T follicular helper cell (primary cell): ENCODE data around the gene PTPRG.

Source experiments
- DNase-seq: peaks from one replicate; pipeline ENCODE4 v3.0.0-alpha.2; 2020; ENCODE audit warnings: low read depth

PTPRG gene

GRCh38 chr3:62189376-62189698, 628.0 kb downstream of the PTPRG start:
- no peak for DNase-seq

GRCh38 chr3:62192891-62193290, 631.5 kb downstream of the PTPRG start:
- no peak for DNase-seq

- no peak for DNase-seq
Measured at GRCh38 chr3:62193586-62194345, 632.4 kb downstream of the PTPRG start.

- no peak for DNase-seq
Measured at GRCh38 chr3:62197350-62198012, 636.1 kb downstream of the PTPRG start.

- no peak for DNase-seq
Measured at GRCh38 chr3:62199126-62199525, 637.8 kb downstream of the PTPRG start.

GRCh38 chr3:62201438-62202035, 640.2 kb downstream of the PTPRG start:
- no peak for DNase-seq

GRCh38 chr3:62203152-62203551, 641.8 kb downstream of the PTPRG start:
- DNase-seq, result no peak

GRCh38 chr3:62203561-62203960, 642.2 kb downstream of the PTPRG start:
- no peak for DNase-seq

GRCh38 chr3:62207197-62207596, 645.8 kb downstream of the PTPRG start:
- DNase-seq, result no peak

GRCh38 chr3:62208385-62208784, 647.0 kb downstream of the PTPRG start:
- DNase-seq, result no peak

- no peak for DNase-seq
Measured at GRCh38 chr3:62209101-62209500, 647.7 kb downstream of the PTPRG start.

- DNase-seq, result no peak
Measured at GRCh38 chr3:62210011-62210410, 648.6 kb downstream of the PTPRG start.

GRCh38 chr3:62211675-62212429, 650.5 kb downstream of the PTPRG start:
- DNase-seq, result no peak

GRCh38 chr3:62214850-62215249, 653.5 kb downstream of the PTPRG start:
- DNase-seq, result no peak

GRCh38 chr3:62220616-62221015, 659.2 kb downstream of the PTPRG start:
- DNase-seq, result no peak

GRCh38 chr3:62225051-62225450, 663.7 kb downstream of the PTPRG start:
- DNase-seq, result no peak

- DNase-seq, result no peak
Measured at GRCh38 chr3:62226601-62227339, 665.4 kb downstream of the PTPRG start.

GRCh38 chr3:62228467-62228866, 667.1 kb downstream of the PTPRG start:
- no peak for DNase-seq

GRCh38 chr3:62229211-62229610, 667.8 kb downstream of the PTPRG start:
- no peak for DNase-seq

GRCh38 chr3:62229908-62230307, 668.5 kb downstream of the PTPRG start:
- no peak for DNase-seq

- DNase-seq, result no peak
Measured at GRCh38 chr3:62233065-62233464, 671.7 kb downstream of the PTPRG start.

GRCh38 chr3:62236016-62236415, 674.6 kb downstream of the PTPRG start:
- DNase-seq, result no peak
